GM21515 (cell line): ENCODE results near the gene BUD13.

Source experiments
- ATAC-seq: cut with Tn5 transposase; IDR thresholded peaks from one replicate; pipeline ENCODE4 v1.9.1; 2021; ENCODE audit not compliant: unreplicated experiment

BUD13 gene

GRCh38 chr11:116792869-116793771 is 20.3 kb upstream of the BUD13 start:
- ATAC-seq, result no peak

GRCh38 chr11:116792144-116792868 is 19.5 kb upstream of the BUD13 start:
- ATAC-seq, result no peak

- no peak for ATAC-seq
These were observed 19.0 kb upstream of the BUD13 start, which contains the start of gene APOA5 for GRCh38 chr11:116791813-116792143. Gene APOA5 (minus strand): TSS chr11:116791879. CDS start chr11:116791860, 19 bp downstream.

GRCh38 chr11:116791002-116791812 is 18.4 kb upstream of the BUD13 start:
- peak; percentile 36 for ATAC-seq

- ATAC-seq, result no peak
These were observed 17.6 kb upstream of the BUD13 start for GRCh38 chr11:116790167-116791001.

GRCh38 chr11:116788975-116789374 is 16.2 kb upstream of the BUD13 start:
- no peak for ATAC-seq

- ATAC-seq, result no peak
These were observed 15.7 kb upstream of the BUD13 start for GRCh38 chr11:116788534-116788933.

GRCh38 chr11:116787786-116788486 is 15.1 kb upstream of the BUD13 start, which contains the start of gene ZPR1:
Gene ZPR1 (minus strand): TSS chr11:116788023. CDS start chr11:116787990, 33 bp downstream.
- ATAC-seq, result peak; percentile 85

- ATAC-seq, result no peak
These were observed 14.6 kb upstream of the BUD13 start for GRCh38 chr11:116787436-116787785.

GRCh38 chr11:116786966-116787365 is 14.2 kb upstream of the BUD13 start:
- no peak for ATAC-seq

GRCh38 chr11:116786326-116786725 is 13.5 kb upstream of the BUD13 start:
- no peak for ATAC-seq

- ATAC-seq, result no peak
These were observed 9.9 kb upstream of the BUD13 start for GRCh38 chr11:116782728-116783127.

- no peak for ATAC-seq
These were observed 5.8 kb upstream of the BUD13 start for GRCh38 chr11:116778556-116778955.

- ATAC-seq, result no peak
These were observed 4.3 kb upstream of the BUD13 start for GRCh38 chr11:116777056-116777455.

GRCh38 chr11:116776522-116776984 is 3.8 kb upstream of the BUD13 start:
- ATAC-seq, result no peak

- ATAC-seq, result no peak
These were observed 3.2 kb upstream of the BUD13 start for GRCh38 chr11:116775975-116776374.

- ATAC-seq, result no peak
These were observed 1.9 kb upstream of the BUD13 start for GRCh38 chr11:116774661-116775060.

GRCh38 chr11:116773203-116774097 is 663 bp upstream of the BUD13 start:
- ATAC-seq, result peak; percentile 49

- ATAC-seq, result no peak
These were observed 852 bp downstream of the BUD13 start for GRCh38 chr11:116771935-116772334.
